GM18517 (cell line): ENCODE data around the gene PDLIM4.

Experiments
- ATAC-seq: cut with Tn5 transposase; IDR thresholded peaks from one replicate; pipeline ENCODE4 v1.9.1; 2021; ENCODE audit warnings: mild to moderate bottlenecking, moderate library complexity; ENCODE audit not compliant: unreplicated experiment

The PDLIM4 gene

GRCh38 chr5:132227235-132227484 lies 30.3 kb upstream of the PDLIM4 start:
- no peak for ATAC-seq

GRCh38 chr5:132227485-132228240 lies 29.8 kb upstream of the PDLIM4 start, which contains the start of gene P4HA2:
Gene P4HA2, minus strand, starts transcription at chr5:132227853. Its CDS starts 9,227 bp downstream, at chr5:132218626.
- peak; percentile 84 for ATAC-seq

DNA sequence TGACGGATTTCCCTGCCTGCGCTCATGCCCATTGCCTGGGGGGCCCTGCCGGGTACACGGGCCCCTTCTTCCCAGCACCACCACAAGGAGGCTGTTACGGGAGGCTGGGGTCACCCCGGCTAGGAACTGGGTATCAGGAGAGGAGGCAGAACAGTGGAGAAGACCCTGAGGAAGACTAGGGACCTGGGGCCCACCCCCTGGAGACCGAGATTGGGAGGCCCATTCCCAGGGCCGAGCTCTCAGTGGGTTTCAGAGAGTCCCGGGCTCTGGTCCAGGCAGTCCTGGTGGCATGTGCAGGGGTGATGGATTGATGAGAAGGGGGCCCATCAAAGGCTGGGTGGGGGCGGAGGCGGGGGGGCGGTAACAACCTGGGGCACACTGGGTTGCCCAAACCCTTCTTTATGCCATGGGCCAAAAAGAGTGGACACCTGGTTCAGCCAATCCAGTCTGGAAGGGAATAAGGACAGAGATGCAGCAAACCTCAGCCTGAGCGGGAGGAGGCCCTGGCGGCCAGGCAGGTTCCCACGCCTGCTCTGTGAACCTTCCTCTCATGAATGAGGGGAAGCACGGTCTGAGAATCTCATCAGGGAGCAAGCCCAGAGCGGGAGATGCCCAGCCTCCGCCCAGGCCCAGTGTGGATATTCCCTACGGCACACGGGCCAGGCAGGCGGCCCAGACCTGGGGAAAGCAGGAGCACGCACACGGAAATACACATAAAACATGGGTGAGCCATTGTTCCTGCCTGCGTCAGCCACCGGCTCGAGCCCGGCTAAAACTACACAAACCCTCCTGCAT lies 29.1 kb upstream of the PDLIM4 start:
- ATAC-seq: no peak

DNA sequence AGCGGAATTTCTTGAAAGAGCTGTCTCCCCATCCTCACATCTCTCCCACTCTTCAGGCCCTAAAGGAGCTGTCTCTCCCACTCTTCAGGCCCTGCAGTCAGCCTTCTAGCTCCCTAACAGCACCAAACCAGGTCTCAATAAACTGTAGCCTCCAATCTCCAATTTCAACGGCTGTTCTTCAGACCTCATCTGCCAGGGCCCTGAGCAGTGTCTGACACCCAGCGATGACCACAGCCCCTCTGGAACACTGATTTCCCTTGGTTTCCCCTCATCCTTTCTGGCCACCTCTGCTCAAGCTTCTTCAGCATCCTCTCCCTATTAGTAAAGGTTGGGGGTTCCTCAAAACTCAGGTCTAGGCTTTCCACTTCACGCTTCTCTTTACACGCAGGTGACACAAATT lies 28.3 kb upstream of the PDLIM4 start:
- no peak for ATAC-seq

- ATAC-seq: no peak
These were observed 26.6 kb upstream of the PDLIM4 start for GRCh38 chr5:132230871-132231270.

GRCh38 chr5:132232465-132232864 lies 25.0 kb upstream of the PDLIM4 start:
- no peak for ATAC-seq

GRCh38 chr5:132233081-132233480 lies 24.4 kb upstream of the PDLIM4 start:
- no peak for ATAC-seq

GRCh38 chr5:132233811-132234683 lies 23.4 kb upstream of the PDLIM4 start:
- no peak for ATAC-seq

- no peak for ATAC-seq
These were observed 22.8 kb upstream of the PDLIM4 start for GRCh38 chr5:132234684-132235062.

DNA sequence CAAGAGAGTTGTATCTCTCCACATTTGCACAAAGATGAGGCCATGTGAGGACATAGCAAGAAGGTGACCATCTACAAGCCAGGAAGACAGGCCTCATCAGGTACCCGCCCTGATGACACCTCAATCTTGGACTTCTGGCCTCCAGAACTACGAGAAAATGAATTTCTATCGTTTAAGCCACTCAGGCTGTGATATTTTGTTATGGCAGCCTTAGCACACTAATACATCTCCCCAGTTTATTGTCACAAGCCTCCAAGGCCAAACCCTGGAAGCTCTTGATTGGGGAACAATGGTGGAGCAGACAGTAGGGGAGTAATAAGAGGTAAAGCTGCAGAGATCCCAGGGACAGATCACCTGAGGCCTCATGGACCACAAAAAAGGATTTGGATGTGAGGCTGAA lies 22.2 kb upstream of the PDLIM4 start:
- no peak for ATAC-seq

DNA sequence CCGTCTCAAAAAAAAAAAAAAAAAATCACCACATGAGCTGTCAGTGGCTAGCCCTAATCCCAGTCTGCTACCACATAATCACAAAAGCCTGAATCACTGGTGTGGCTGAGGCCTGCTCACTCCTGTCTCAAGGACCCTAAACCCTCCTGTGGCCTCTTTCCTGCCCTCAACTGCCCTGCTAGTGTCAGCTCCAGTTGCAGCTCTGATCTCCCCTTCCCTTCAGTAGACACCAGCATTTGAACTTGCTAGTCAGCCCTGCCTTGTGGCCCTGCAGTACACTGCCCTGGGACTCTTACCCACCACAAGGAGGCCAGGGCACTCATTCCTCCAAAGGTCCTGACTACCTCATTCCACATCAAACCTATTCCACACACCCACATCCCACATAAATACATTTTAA lies 20.4 kb upstream of the PDLIM4 start:
- ATAC-seq: no peak

DNA sequence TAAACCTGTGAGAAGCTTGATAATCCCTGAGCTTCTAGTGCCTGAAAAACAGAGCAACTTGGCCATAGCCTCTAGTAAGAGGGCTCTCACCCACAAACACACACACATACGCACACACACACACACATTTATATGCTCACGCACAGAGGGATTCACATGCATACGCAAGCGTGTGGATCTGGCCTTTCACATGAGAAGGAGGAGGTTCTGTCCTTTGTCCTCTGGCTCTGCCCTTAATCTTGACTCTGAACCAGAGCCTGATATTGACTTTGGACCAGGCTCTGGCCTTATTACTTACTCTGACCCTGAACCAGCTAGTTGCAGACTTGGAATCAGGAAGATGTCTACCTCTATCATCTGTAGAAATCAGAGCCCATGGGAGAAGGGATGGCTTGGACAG lies 19.8 kb upstream of the PDLIM4 start:
- no peak for ATAC-seq

DNA sequence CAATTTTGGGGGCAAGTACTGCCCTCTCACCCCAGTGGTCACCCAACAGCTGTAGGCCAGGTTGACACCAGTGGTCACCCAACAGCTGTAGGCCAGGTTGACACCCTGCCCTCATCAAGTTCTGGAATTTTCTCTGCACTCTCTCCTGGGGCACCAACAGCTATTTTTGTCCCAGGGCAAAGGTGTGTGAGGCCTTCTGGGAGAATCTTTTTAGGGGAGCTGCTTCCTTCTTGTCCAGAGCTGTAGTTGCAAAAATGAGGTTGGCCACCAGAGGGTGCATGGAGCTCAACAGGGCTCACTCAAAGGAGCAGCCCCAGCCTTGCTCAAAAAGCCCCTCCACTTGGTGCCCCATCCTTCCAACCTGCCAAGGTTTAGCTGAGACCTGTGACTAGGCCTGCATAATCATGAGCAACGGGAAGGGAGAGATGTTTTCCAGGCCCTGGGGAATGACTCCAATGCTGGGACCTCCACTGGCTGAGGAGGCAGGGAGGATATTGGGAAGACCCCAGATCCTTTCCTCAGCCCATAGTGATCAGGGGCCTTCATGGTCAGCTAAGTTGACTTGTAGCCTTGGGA lies 19.2 kb upstream of the PDLIM4 start:
- ATAC-seq: peak; percentile 84

DNA sequence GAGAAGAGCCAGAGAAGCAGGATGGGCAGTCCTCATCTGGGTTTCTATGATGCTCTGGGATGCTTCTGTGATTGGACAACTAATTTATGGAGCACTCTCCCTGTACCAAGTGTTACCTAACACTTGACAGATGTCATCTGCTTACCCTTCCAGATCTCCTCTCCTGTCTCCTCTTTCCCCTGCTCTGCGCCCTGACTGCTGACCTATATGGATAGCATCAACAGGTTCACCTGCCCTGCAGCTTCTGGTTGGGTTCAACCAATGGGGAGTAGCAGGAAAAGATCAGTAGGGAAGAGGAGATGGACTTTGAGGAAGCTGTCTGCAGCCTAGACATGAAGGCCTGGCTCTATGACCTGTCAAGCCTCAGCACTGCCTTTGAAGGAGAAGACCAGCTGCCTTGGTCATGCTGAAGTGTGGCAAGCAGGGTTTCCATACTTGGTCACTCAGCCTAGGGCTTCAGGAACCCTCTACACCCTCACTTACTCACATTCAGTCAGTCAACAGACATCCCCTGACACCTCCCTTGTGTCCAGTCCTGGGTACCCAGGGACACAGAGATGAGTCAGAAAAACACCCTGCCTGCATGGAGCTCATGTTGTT lies 18.5 kb upstream of the PDLIM4 start:
- ATAC-seq: no peak

DNA sequence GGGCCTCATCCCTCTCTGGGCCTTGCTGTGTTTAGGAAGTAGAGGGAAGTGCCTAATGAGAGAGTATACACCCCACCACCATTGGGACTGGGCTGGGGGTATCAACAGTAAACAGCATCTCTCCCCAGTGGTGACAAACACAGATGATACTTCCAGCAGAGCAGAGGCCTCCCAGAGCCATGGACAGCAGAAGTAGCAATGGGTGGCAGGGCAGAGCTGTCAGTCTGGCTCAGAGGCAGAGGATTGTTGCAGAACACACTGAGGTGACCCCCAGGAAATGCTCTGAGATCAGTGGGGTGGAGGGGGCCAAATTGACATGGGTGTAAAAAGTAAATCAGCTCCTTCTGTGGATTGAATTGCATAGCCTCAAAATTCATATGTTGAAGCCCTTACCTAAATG lies 17.7 kb upstream of the PDLIM4 start:
- ATAC-seq: no peak

DNA sequence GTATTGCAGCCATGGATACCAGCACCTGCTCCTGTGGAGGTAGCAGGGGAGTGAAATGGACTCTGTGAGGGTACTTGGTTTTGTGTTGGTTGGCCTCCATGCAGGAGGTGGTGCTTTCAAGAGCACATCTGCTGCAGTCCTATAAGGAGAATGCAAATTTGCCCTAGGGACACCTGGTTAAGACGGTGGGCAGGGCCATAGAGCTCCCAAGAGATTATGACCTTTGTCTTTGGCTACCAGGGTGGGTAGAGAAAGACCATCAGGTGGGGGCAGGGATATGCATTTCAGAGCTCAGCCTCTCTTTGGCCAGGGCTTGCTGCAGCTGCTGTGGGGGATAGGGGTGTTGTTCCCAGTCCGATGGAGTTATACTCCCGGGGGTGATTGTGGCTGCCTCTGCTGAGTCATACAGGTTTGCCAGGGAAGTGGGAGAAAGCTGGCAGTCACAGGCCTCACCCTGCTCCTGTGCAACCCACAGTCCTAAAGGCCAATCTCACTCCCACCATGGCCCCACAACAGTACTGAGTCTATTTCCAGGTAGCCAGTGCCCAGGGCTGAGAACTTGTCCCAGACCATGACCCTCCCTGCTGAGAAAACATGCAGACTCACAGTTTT lies 14.0 kb upstream of the PDLIM4 start:
- ATAC-seq: no peak

GRCh38 chr5:132245593-132245992 lies 11.9 kb upstream of the PDLIM4 start:
- no peak for ATAC-seq

DNA sequence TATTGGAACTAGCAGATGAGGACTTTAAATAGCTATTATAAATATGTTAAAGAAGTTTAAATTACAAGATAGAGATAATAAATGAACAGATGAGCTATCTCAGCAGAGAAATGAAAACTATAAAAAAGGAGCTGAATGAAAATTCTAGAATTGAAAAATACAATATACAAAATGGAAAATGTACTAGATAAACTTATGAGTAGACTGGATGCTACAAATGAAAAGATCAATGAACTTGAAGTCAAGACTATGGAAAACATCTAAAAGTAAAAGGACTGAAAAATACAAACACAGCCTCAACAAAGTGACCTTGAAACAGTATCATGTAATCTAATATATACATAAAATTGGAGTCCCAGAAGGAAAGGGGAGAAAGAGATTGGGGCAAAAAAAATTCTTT lies 10.7 kb upstream of the PDLIM4 start:
- ATAC-seq: no peak

DNA sequence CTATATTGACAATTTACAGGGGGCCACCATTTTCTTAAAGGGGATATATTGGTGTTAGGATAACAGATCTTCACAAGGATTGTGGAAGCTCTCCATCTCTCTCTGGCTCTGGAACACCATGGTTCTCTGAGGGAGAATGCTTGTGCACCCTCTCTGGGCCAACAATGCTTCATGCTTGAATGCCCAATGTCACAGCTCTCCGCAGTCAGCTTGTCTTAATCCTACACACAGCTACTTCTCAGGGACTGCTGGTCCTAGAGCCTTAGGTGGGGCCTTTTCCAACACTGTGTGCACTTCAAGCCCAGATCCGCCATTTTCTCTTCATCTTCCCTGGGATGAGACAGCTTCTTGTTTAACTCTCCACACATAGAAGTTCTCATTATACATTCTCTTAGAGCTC lies 6.9 kb upstream of the PDLIM4 start:
- no peak for ATAC-seq

- ATAC-seq: no peak
These were observed 6.2 kb upstream of the PDLIM4 start for GRCh38 chr5:132251220-132251725.
